ENCODE measurements around the gene CSNK1D.
"Not testable (repeated sequence)": the region's sequence is repeated elsewhere in the genome, so short reads cannot be mapped to it uniquely, and the experiment has no call there.

The CSNK1D gene

GRCh38 chr17:82210655-82211054 lies 62.8 kb downstream of the CSNK1D start:
- TF ChIP-seq ZFHX2 (tag by site-specific recombination; conservative IDR thresholded peaks at IDR 0.05): peak; percentile 60; the same call in 1 of the 2 replicates
- peak; percentile 72; the same call in 1 of the 2 replicates for TF ChIP-seq EGR2 (tag by site-specific recombination; IDR thresholded peaks at IDR 0.05; ENCODE audit: low read depth)

GRCh38 chr17:82205720-82206508 lies 67.6 kb downstream of the CSNK1D start:
- Histone ChIP-seq H3K4me3 (ENCODE audit: low read depth, low read length) (no peak overlapping the region), H3K36me3 (ENCODE audit: control insufficient read depth in 2 of 2, insufficient read depth in 1 of 2, low read length in 2 of 2) (peaks cover 0 to 14% of the 10 kb centered on the region in 2 experiments; a peak in 2 of 3 replicates)
- POLR2A ChIA-PET: interaction anchor here (0.6 to 2.2 kb wide), 5 partner anchors 9 to 175 kb away, joined by 3 to 8 read pairs (median 6); no protein-coding TSS in a partner anchor
- TF ChIP-seq ZBTB17 (tag by site-specific recombination; IDR thresholded peaks at IDR 0.05) (peak; percentile 79), ZNF18 (tag by site-specific recombination; IDR thresholded peaks at IDR 0.05) (no peak), ZNF148 (tag by site-specific recombination; IDR thresholded peaks at IDR 0.05; ENCODE audit: borderline replicate concordance) (no peak), GLIS1 (tag by site-specific recombination; IDR thresholded peaks at IDR 0.05) (peak; percentile 51; the same call in 1 of the 2 replicates), PATZ1 (tag by site-specific recombination; IDR thresholded peaks at IDR 0.05) (peak; percentile 53; the same call in 1 of the 2 replicates), ZNF449 (tag by site-specific recombination; IDR thresholded peaks at IDR 0.05) (peak; percentile 80), ZEB2 (tag by site-specific recombination; IDR thresholded peaks at IDR 0.05) (peak; percentile 68), CTCF (tag by site-specific recombination; IDR thresholded peaks at IDR 0.05) (peak; percentile 77), ZNF10 (tag by site-specific recombination; IDR thresholded peaks at IDR 0.05) (0 out of 2 replicates have a peak, but pooled peaks have one; percentile 43), ZNF785 (tag by site-specific recombination; IDR thresholded peaks at IDR 0.05) (no peak), ZNF571 (tag by site-specific recombination; IDR thresholded peaks at IDR 0.05) (no peak), PRDM1 (tag by site-specific recombination; IDR thresholded peaks at IDR 0.05) (peak; percentile 91), PRDM4 (tag by site-specific recombination; IDR thresholded peaks at IDR 0.05) (no peak), ZBTB44 (tag by site-specific recombination; IDR thresholded peaks at IDR 0.05) (0 out of 2 replicates have a peak, but pooled peaks have one; percentile 34), ZBTB21 (tag by site-specific recombination; IDR thresholded peaks at IDR 0.05) (peak; percentile 68; the same call in 1 of the 2 replicates), GLIS2 (tag by site-specific recombination; IDR thresholded peaks at IDR 0.05) (peak; percentile 44)

More at GRCh38 chr17:82210655-82211054, 62.8 kb downstream of the CSNK1D start:
- CTCF ChIA-PET: interaction anchor here (0.6 to 2.0 kb wide), 4 partner anchors 25 to 557 kb away, joined by 3 to 9 read pairs (median 5); no protein-coding TSS in a partner anchor
- H3K4me3 ChIP-seq (ENCODE audit: low read depth, low read length); H3K36me3 ChIP-seq (ENCODE audit: control insufficient read depth in 2 of 2, insufficient read depth in 1 of 2, low read length in 2 of 2); POLR2A ChIA-PET; H3K27ac ChIP-seq (ENCODE audit: extremely low read depth, low read depth, low read length); H3K9me3 ChIP-seq (ENCODE audit: control insufficient read depth, insufficient read depth, low read depth, low read length): not testable (repeated sequence)
- peaks cover 12% of the 10 kb centered on the region; the same call in 1 of the 2 replicates for H3K4me1 ChIP-seq (ENCODE audit: control insufficient read depth, insufficient read depth, low read length)

More at GRCh38 chr17:82205720-82206508, 67.6 kb downstream of the CSNK1D start:
- CTCF ChIA-PET: interaction anchor here (0.7 to 2.7 kb wide), 18 partner anchors 9 to 219 kb away, joined by 3 to 12 read pairs (median 3); no protein-coding TSS in a partner anchor
- H3K9me3 ChIP-seq (ENCODE audit: control insufficient read depth, insufficient read depth, low read depth, low read length): no peaks in the 10 kb centered on the region
- H3K27ac ChIP-seq (ENCODE audit: extremely low read depth, low read depth, low read length): peak overlapping the region; percentile 26; the same call in 1 of the 2 replicates
- peaks cover 5% of the 10 kb centered on the region; the same call in 1 of the 2 replicates for H3K4me1 ChIP-seq (ENCODE audit: control insufficient read depth, insufficient read depth, low read length)
